GM19193 (cell line): Measurements from ENCODE around the gene C18orf54.

Experiments
- POLR2A ChIP-seq: IDR thresholded peaks from 4 replicates; pipeline ENCODE4 v1.6.1; 2011; ENCODE audit not compliant: insufficient read depth, insufficient read length; ENCODE audit errors: extremely low read depth

Gene C18orf54

DNA sequence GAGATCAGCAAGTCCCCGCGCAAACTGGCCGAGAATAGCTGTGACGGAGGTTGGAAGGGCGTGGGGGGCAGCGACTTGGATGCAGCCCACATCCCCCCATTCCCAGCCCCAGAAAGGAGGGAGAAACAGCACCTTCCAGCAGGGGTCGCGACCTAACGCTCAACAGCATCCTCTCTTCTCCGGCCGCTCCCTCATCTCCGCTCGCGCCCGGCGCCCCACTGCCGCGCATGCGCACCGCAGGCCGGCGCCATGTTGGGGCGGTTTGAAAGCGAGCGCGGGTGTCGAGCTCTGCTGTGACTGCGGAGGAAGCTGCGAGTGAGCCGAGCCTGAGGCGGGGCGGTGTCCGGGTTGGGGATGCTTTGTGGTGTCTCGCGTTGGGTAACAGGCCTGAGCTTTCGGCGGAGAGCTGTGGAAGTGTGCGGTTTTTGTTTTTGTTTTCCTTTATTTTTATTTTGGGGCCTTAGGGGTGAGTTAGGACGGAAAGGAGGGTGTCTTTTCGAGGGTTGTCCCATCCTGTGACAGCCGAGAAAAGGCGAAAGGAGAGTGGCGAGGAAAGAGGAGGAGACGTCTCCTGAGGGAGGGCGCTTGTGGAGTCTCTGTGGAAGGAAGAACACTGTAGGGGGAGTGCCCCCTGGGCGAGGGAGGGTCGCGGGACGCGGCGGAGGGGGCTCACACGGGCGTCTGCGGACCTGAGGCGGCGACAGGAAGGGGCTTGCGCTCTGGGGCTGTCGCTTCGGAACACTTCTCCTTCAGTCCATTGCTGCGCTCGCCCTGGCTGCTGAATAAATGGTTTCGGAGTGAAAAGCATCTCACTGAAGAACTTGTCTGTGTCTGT lies at the start of gene C18orf54, which contains the start of gene STARD6:
TSS of gene C18orf54 (plus strand) at position 247 of the 835 bp plus-strand sequence. CDS start 2,667 bp downstream, outside the sequence.
TSS of gene STARD6 (minus strand) at position 199 of the 835 bp plus-strand sequence. CDS start 3,285 bp downstream, outside the sequence.
- peak; percentile 88 for TF ChIP-seq POLR2A

DNA sequence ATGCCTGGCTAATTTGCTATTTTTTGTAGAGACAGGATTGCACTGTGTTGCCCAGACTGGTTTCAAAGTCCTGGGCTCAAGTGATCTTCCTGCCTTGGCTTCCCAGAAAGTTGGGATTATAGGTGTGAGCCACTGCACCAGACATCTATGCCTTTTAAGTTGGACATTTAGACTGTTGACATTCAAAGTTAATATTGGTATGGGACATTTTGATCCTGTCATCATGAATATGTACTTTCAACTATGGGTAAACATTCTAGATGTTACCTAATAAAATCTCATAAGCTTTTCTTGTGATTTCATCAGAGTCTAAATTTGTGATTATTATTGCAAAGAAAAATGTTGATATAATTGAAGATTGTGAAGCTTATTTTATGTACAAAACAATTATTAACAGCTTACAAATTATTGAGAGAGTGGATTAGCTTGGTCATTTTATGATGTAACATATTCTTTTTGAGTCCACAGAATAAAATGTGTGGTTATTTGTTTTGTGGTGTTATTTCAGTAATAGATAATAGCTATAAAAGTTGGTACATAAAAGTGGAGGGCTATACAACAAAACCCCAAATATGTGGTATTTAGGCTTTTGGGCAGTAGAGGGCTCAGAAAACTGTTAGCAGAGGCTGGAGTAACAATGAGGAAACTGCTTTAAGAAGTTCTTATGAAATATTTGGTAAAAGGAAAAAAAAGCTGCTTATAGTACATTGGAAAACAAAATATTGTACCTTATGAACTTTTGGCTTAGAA lies 41.5 kb upstream of the C18orf54 start:
- TF ChIP-seq POLR2A, result no peak

DNA sequence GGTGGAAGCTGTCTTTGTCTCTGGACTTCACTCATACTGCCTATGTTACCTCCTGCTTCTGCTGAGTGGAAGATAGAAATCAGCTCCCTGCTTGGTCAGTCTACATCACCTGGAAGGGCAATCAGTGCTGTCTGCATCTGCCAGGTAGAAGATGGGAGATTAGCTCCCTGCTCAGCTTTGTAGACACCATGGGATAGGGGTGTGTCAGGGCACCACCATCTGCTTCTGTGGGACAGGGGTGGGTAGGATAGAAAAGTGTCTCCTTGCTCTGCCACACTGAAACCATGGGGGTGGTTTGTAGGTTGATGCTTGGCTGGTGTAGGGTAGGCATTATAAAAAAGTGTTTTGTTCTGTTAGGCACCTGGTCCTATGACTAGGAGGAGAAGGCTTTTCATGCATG lies 34.1 kb upstream of the C18orf54 start:
- TF ChIP-seq POLR2A, result no peak

GRCh38 chr18:54323970-54324369 lies 33.7 kb upstream of the C18orf54 start:
- no peak for TF ChIP-seq POLR2A

- TF ChIP-seq POLR2A, result no peak
Observed at GRCh38 chr18:54327818-54328217, 29.9 kb upstream of the C18orf54 start.

DNA sequence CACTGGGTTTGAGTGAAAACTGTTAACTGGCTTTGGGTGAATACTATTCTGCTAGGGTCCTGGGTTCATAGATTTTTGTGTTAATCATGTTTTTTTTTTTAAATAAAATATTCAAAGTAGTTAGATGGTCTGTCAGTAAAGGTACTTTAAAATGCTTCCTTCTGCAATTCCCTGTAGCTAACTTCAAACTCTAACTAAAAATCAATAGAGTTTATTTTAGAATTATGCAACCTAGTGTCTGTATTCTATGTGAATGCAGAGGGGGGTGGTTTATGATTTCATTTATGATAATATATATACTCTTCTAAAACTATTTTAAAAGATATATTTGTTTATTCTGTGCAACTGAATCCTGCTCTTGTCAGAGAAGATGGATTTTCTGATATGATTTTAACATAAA lies 27.9 kb upstream of the C18orf54 start:
- TF ChIP-seq POLR2A, result no peak

DNA sequence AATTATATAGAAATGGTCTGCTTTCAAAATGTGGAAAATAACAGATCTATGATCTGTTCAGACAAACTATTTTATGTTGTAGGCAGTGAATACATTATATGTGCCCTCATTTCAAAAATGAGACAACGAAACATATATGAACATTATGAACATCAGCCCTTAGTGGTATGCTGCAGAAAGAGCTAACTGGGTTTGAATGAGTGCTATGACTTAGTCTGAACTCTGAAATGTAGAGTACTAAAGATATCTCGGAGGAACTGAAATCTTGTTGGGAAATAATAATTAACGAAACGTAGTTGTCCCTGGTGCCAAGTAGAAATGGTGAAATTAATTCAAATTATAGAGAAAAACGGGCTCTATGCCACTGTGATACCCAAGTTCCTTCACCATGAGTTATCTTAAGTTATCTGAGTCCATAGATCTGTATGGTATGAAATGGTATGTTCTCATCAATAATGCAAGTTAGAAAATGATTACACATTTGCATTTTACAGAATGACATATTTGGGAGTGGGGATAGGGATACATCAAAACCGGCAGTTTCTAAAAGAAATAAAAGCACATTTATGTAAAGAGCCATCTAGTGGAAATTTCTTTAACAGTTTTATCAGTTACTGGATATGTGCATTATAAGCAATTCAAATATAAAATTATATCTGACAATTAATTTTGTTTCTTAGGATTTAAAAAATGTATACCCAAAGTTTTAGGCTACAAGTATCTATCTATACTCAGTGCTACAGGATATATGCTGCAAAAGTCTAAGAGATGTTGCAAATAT lies 26.7 kb upstream of the C18orf54 start:
- no peak for TF ChIP-seq POLR2A

- no peak for TF ChIP-seq POLR2A
Observed at GRCh38 chr18:54335638-54336173, 22.0 kb upstream of the C18orf54 start.

- TF ChIP-seq POLR2A, result no peak
Observed at GRCh38 chr18:54338230-54338629, 19.5 kb upstream of the C18orf54 start.

DNA sequence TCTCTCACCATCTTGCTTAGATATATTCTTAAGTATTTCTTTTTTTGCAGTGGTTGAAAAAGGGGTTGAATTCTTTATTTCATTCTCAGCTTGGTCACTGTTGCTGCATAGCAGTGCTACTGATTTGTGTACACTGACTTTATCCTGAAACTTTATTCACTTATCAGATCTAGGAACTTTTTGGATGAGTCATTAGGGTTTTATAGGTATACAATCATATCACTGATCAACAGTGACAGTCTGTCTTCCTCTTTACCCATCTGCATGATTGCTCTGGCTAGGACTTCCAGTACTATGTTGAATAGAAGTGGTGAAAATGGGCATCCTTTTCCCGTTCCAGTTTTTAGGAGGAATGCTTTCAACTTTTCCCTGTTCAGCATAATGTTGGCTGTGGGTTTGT lies 6.5 kb upstream of the C18orf54 start:
- no peak for TF ChIP-seq POLR2A

- TF ChIP-seq POLR2A, result no peak
Observed at GRCh38 chr18:54357082-54357659, 535 bp upstream of the C18orf54 start.

GRCh38 chr18:54358495-54359040 lies 862 bp downstream of the C18orf54 start:
- no peak for TF ChIP-seq POLR2A

- TF ChIP-seq POLR2A, result no peak
Observed at GRCh38 chr18:54359233-54359632, 1.5 kb downstream of the C18orf54 start.

DNA sequence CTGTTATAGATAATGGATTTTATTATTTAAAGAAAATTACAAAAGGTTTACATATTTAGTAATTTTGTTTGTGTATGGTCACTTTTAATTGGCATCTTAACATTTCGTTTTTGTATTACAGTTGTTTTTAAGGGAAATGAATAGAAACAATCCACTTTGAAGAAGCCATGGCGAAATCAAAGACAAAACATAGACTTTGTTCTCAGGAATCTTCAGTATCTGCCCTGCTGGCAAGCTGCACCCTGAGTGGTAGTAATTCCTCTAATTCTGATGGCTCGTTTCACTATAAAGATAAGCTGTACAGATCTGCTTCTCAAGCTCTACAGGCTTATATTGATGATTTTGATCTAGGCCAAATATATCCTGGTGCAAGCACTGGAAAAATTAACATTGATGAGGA lies 2.7 kb downstream of the C18orf54 start:
- TF ChIP-seq POLR2A, result no peak

DNA sequence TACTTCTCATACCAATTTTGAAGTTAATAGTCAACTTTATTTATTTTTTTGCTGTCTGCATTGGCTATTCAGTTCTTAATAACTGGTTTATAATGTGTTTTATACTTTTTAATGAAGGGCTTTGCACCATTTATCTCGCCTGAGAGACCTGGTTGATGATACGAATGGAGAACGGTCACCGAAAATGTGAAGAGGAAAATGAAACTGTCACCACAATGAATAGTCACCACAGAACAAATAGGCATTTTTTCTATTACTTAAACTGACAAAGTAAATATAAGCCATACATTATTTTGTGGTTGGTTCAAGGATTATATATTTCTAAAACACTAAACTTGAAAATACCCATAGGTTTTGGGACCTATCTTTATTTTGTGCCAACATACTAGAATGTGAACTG lies 20.4 kb downstream of the C18orf54 start:
- TF ChIP-seq POLR2A, result no peak

DNA sequence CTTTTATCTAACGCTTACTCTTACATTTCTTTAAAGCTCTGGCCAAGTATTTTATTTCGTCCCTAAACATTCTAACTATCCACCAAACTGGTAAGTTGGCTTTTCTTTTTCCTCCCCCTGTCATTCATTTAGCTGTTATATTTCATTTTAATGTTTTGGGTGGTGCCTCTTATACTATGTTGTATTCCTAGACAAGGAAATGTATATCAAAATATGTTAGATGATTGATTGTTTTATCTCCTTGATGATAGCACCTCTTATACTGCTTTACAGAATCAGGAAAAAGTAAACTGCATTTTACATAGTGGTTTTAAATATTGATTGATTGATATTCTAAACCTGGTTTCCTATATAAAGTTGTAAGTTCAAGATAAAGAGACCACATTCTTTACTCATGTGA lies 23.9 kb downstream of the C18orf54 start:
- TF ChIP-seq POLR2A, result no peak
